Calu3 (cell line): Measurements from ENCODE around the gene ZNF697. TPM values are rescaled to one million over a fixed set of nuclear protein-coding genes. Genes with fewer than 3 reads are reported as not detected.

Source experiments
- BruUV-seq: library from RNA; stranded (reverse); fragments of 400-500 nt; replicated peaks from 2 replicates; lab custom pipeline; 2021; lab: Mats Ljungman, UMichigan
- CTCF ChIA-PET: fragments of 300-600 bp; sonication (Branson Sonifier 250); formaldehyde crosslinking; loops from one replicate; lab custom pipeline; 2022; ENCODE audit warnings: antibody characterized with exemption; lab: Charles Lee
- DNase-seq: peaks from one replicate; pipeline ENCODE4 v3.0.0; 2022
- H3K27ac Mint-ChIP-seq: one replicate; pipeline ENCODE4 v1.8.0; 2022; ENCODE audit warnings: mixed read lengths; ENCODE audit not compliant: unreplicated experiment
- H3K27me3 Mint-ChIP-seq: one replicate; pipeline ENCODE4 v1.8.0; 2022; ENCODE audit warnings: mixed read lengths; ENCODE audit not compliant: unreplicated experiment
- H3K36me3 Mint-ChIP-seq: one replicate; pipeline ENCODE4 v1.8.0; 2022; ENCODE audit warnings: mild to moderate bottlenecking, moderate library complexity, mixed read lengths; ENCODE audit not compliant: insufficient read depth, unreplicated experiment
- H3K4me1 Mint-ChIP-seq: one replicate; pipeline ENCODE4 v1.8.0; 2022; ENCODE audit warnings: mild to moderate bottlenecking, low read depth, mixed read lengths; ENCODE audit not compliant: unreplicated experiment
- H3K4me3 Mint-ChIP-seq: one replicate; pipeline ENCODE4 v1.8.0; 2022; ENCODE audit warnings: mild to moderate bottlenecking, low read depth, moderate library complexity, mixed read lengths; ENCODE audit not compliant: unreplicated experiment
- H3K9me3 Mint-ChIP-seq: one replicate; pipeline ENCODE4 v1.8.0; 2022; ENCODE audit warnings: low read depth, mixed read lengths; ENCODE audit not compliant: unreplicated experiment
- CTCF ChIP-seq: fragments of 200-600 bp; IDR thresholded peaks from one replicate; pipeline ENCODE4 v1.8.0; 2022; ENCODE audit warnings: antibody characterized with exemption; ENCODE audit not compliant: unreplicated experiment
- intact Hi-C: fragments of 100-400 bp; cut with micrococcal nuclease; formaldehyde crosslinking; loops from one replicate; pipeline ENCODE4 v1.10.0; 2022; ENCODE audit not compliant: unreplicated experiment
- total RNA-seq: library from RNA; stranded (reverse); gene quantifications from 2 replicates; pipeline ENCODE4 v1.2.3, GENCODE V29; 2022

The ZNF697 gene
- total RNA-seq, 1 experiment from 2014 or later, result 4.8 TPM

- Mint-ChIP-seq H3K4me1 (peaks cover 13% of the 10 kb centered on the region), H3K9me3 (no peaks in the 10 kb centered on the region), H3K36me3 (no peaks in the 10 kb centered on the region), H3K27me3 (no peaks in the 10 kb centered on the region), H3K4me3 (no peak overlapping the region), H3K27ac (no peak overlapping the region)
- no peak for TF ChIP-seq CTCF
- intact Hi-C loops, result no loop called here
- DNase-seq, result no peak
- BruUV-seq, result no TSS peak
- CTCF ChIA-PET, result no interaction called here
These were observed 15.2 kb downstream of the ZNF697 start for GRCh38 chr1:119632841-119633240.

DNA sequence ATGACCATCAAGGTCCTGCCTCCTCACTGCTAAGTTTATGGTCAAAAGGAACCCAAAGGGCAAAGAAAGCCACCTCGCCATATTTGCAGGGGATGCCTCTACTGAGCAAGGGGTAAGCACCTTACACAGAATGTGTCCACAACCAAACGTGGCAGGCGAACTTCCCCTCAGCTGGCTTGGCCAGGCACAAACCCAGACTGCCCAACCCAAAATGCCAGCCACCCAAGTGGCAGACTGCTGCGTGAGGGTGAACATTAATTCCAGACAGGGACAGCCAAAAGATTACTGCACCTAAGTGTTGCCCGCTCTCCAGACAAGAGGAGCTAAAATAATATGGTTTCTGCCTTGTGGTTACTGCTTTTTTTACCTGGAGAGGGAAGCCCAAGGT is 16.0 kb downstream of the ZNF697 start:
- no peak for DNase-seq
- TF ChIP-seq CTCF, result no peak
- CTCF ChIA-PET, result no interaction called here
- no TSS peak for BruUV-seq
- no peaks in the 10 kb centered on the region for H3K27me3 Mint-ChIP-seq
- no peaks in the 10 kb centered on the region for H3K36me3 Mint-ChIP-seq
- H3K9me3 Mint-ChIP-seq, result no peaks in the 10 kb centered on the region
- H3K4me1 Mint-ChIP-seq, result peaks cover 13% of the 10 kb centered on the region
- H3K4me3 Mint-ChIP-seq, result peak overlapping the region; percentile 54
- intact Hi-C loops, result no loop called here
- H3K27ac Mint-ChIP-seq, result no peak overlapping the region

- BruUV-seq, result no TSS peak
- intact Hi-C loops, result no loop called here
- Mint-ChIP-seq H3K36me3 (no peaks in the 10 kb centered on the region), H3K4me1 (peaks cover 13% of the 10 kb centered on the region), H3K9me3 (no peaks in the 10 kb centered on the region), H3K4me3 (peak overlapping the region; percentile 54), H3K27me3 (no peaks in the 10 kb centered on the region), H3K27ac (no peak overlapping the region)
- no peak for TF ChIP-seq CTCF
- CTCF ChIA-PET, result no interaction called here
- DNase-seq, result peak; percentile 62
These were observed 16.5 kb downstream of the ZNF697 start for GRCh38 chr1:119631433-119632102.

GRCh38 chr1:119631086-119631432 is 17.0 kb downstream of the ZNF697 start:
- BruUV-seq, result no TSS peak
- Mint-ChIP-seq H3K27ac (no peak overlapping the region), H3K4me1 (peaks cover 13% of the 10 kb centered on the region), H3K27me3 (no peaks in the 10 kb centered on the region), H3K9me3 (no peaks in the 10 kb centered on the region), H3K4me3 (peak overlapping the region; percentile 54), H3K36me3 (peaks cover 2% of the 10 kb centered on the region)
- intact Hi-C loops, result no loop called here
- TF ChIP-seq CTCF, result no peak
- DNase-seq, result no peak
- CTCF ChIA-PET, result no interaction called here
